ENCODE results near the gene CD79A.

DNA sequence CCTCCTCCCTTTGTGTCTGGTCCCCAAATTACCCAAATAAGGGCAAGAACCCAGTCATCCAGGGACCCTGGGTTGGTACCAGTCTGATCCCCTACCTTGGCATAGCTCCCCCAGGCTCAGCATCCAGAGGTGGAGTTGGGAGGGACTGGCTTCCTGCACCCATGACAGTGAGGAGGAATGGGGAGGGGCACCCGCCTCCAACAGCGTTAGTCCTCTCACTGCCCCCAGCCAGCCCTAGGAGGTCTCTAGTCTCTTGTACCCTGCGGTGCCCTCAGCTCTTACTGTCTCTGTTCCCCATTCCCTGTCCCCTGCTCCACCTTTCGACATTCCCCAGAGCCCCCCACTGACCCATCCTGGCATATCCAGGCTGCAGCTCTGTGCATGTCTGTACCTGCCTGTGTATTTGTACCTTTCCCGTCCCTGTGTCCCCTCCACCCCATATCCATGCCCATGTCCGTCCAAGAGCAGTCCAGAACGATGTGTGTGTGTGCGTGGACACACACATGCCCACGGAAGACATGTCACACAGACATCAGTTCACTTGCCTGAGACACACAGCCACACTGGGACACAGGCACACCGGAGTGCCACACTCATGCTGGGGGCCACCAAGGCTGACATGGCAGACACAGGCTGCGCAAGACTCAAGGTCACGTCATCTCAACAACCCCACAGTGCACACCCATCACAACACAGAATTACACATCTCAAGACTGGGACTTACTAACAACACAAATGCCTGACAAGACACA lies 33.3 kb downstream of the CD79A start:
- TF ChIP-seq, protein P1, sequence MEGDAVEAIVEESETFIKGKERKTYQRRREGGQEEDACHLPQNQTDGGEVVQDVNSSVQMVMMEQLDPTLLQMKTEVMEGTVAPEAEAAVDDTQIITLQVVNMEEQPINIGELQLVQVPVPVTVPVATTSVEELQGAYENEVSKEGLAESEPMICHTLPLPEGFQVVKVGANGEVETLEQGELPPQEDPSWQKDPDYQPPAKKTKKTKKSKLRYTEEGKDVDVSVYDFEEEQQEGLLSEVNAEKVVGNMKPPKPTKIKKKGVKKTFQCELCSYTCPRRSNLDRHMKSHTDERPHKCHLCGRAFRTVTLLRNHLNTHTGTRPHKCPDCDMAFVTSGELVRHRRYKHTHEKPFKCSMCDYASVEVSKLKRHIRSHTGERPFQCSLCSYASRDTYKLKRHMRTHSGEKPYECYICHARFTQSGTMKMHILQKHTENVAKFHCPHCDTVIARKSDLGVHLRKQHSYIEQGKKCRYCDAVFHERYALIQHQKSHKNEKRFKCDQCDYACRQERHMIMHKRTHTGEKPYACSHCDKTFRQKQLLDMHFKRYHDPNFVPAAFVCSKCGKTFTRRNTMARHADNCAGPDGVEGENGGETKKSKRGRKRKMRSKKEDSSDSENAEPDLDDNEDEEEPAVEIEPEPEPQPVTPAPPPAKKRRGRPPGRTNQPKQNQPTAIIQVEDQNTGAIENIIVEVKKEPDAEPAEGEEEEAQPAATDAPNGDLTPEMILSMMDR (IDR thresholded peaks at IDR 0.05), result no peak
- no peak for TF ChIP-seq POLR2A (IDR thresholded peaks at IDR 0.05)
- TF ChIP-seq POLR2AphosphoS5 (IDR thresholded peaks at IDR 0.05), result peak in 1 of 3 donors; percentile 7
